GM23338 (cell line): ENCODE results near the gene HTR2A. TPM values are rescaled to one million over a fixed set of nuclear protein-coding genes. Genes with fewer than 3 reads are reported as not detected.

Source experiments
- ATAC-seq: fragments of 200-7000 bp; cut with Tn5 transposase; 3 replicates; pipeline ENCODE4 v1.9.1; 2020
- DNase-seq: peaks from one replicate; pipeline ENCODE4 v3.0.0-alpha.2; 2015; ENCODE audit warnings: low spot score
- H2AFZ ChIP-seq: fragments of 200-600 bp; sonication (generic); 2 replicates; pipeline ENCODE4 v1.8.0; 2016; ENCODE audit warnings: antibody characterized with exemption, mild to moderate bottlenecking, moderate library complexity
- H3F3A ChIP-seq: fragments of 200-600 bp; sonication (generic); replicated peaks from 2 replicates; pipeline ENCODE4 v1.8.0; 2017; ENCODE audit warnings: antibody characterized with exemption, mixed run types, low read depth
- H3K27ac ChIP-seq: fragments of 200-600 bp; sonication (generic); 2 replicates; pipeline ENCODE4 v1.6.1; 2016; ENCODE audit warnings: low read depth
- H3K27me3 ChIP-seq: fragments of 200-600 bp; sonication (generic); 2 replicates; pipeline ENCODE4 v1.8.0; 2016; ENCODE audit warnings: mild to moderate bottlenecking, mixed run types, moderate library complexity; ENCODE audit not compliant: insufficient read depth
- H3K36me3 ChIP-seq: fragments of 200-600 bp; sonication (generic); 2 replicates; pipeline ENCODE4 v1.8.0; 2016; ENCODE audit warnings: mild to moderate bottlenecking; ENCODE audit not compliant: insufficient read depth
- H3K4me1 ChIP-seq: fragments of 200-600 bp; sonication (generic); 2 replicates; pipeline ENCODE4 v1.8.0; 2016; ENCODE audit warnings: mild to moderate bottlenecking, moderate library complexity; ENCODE audit not compliant: insufficient read depth
- H3K4me2 ChIP-seq: fragments of 200-600 bp; sonication (generic); 2 replicates; pipeline ENCODE4 v1.7.1; 2017; ENCODE audit warnings: mixed run types
- H3K4me3 ChIP-seq: fragments of 200-600 bp; sonication (generic); 2 replicates; pipeline ENCODE4 v1.6.1; 2016; ENCODE audit warnings: mixed run types
- H3K79me2 ChIP-seq: fragments of 200-600 bp; sonication (generic); replicated peaks from 2 replicates; pipeline ENCODE4 v1.8.0; 2017; ENCODE audit warnings: mild to moderate bottlenecking; ENCODE audit not compliant: insufficient read depth
- H3K9me2 ChIP-seq: fragments of 200-600 bp; sonication (generic); 2 replicates; pipeline ENCODE4 v1.8.0; 2017; ENCODE audit not compliant: insufficient read depth
- H4K20me1 ChIP-seq: fragments of 200-600 bp; sonication (generic); replicated peaks from 2 replicates; pipeline ENCODE4 v1.8.0; 2017; ENCODE audit warnings: mild to moderate bottlenecking; ENCODE audit not compliant: insufficient read depth
- H3K27ac Mint-ChIP-seq: 2 replicates; pipeline ENCODE4 v1.8.0; 2020; ENCODE audit warnings: inconsistent platforms, mild to moderate bottlenecking, moderate library complexity, mixed read lengths
- H3K27me3 Mint-ChIP-seq: 3 replicates; pipeline ENCODE4 v1.8.0; 2022; ENCODE audit warnings: low read depth, mild to moderate bottlenecking, moderate library complexity, mixed read lengths, inconsistent platforms; ENCODE audit not compliant: insufficient read depth, poor library complexity
- H3K36me3 Mint-ChIP-seq: 3 replicates; pipeline ENCODE4 v1.8.0; 2021; ENCODE audit warnings: low read depth, mild to moderate bottlenecking, inconsistent platforms, moderate library complexity, mixed read lengths
- H3K4me1 Mint-ChIP-seq: 3 replicates; pipeline ENCODE4 v1.8.0; 2020; ENCODE audit warnings: mild to moderate bottlenecking, inconsistent platforms, mixed read lengths
- H3K4me3 Mint-ChIP-seq: 3 replicates; pipeline ENCODE4 v1.8.0; 2021; ENCODE audit warnings: moderate library complexity, mild to moderate bottlenecking, inconsistent platforms, mixed read lengths
- H3K9me3 Mint-ChIP-seq: 3 replicates; pipeline ENCODE4 v1.8.0; 2020; ENCODE audit warnings: moderate library complexity, mild to moderate bottlenecking, inconsistent platforms, mixed read lengths
- CREB1 ChIP-seq: fragments of 250-450 bp; sonication (Bioruptor Pico); IDR thresholded peaks from 2 replicates; pipeline ENCODE4 v1.5.0; 2020; ENCODE audit warnings: low read depth, mild to moderate bottlenecking, moderate library complexity
- EZH2 ChIP-seq: fragments of 200-600 bp; sonication (generic); IDR thresholded peaks from one replicate; pipeline ENCODE4 v1.8.0; 2017; ENCODE audit warnings: antibody characterized with exemption, mild to moderate bottlenecking, low read depth; ENCODE audit not compliant: unreplicated experiment
- EZH2phosphoT487 ChIP-seq: fragments of 200-600 bp; sonication (generic); IDR thresholded peaks from one replicate; pipeline ENCODE4 v1.8.1; 2018; ENCODE audit warnings: antibody characterized with exemption; ENCODE audit not compliant: unreplicated experiment
- JUNB ChIP-seq: IDR thresholded peaks from one replicate; pipeline ENCODE4 v1.6.1; 2016; ENCODE audit warnings: antibody characterized with exemption; ENCODE audit not compliant: unreplicated experiment
- NANOG ChIP-seq: IDR thresholded peaks from 2 replicates; pipeline ENCODE4 v1.6.1; 2016; ENCODE audit warnings: antibody characterized with exemption, borderline replicate concordance
- POLR2AphosphoS5 ChIP-seq: IDR thresholded peaks from 2 replicates; pipeline ENCODE4 v1.6.1; 2016; ENCODE audit warnings: antibody characterized with exemption, low read depth
- STAT1 ChIP-seq: IDR thresholded peaks from one replicate; pipeline ENCODE4 v1.6.1; 2016; ENCODE audit warnings: antibody characterized with exemption; ENCODE audit not compliant: unreplicated experiment
- ZNF114 ChIP-seq: fragments of 250-450 bp; sonication (Bioruptor Pico); IDR thresholded peaks from 2 replicates; pipeline ENCODE4 v1.5.0; 2020; ENCODE audit warnings: mild to moderate bottlenecking, moderate library complexity
- ZNF331 ChIP-seq: fragments of 250-450 bp; sonication (Bioruptor Pico); IDR thresholded peaks from 2 replicates; pipeline ENCODE4 v1.5.0; 2020; ENCODE audit warnings: low read depth, mild to moderate bottlenecking, moderate library complexity
- polyA plus RNA-seq: library from polyadenylated mRNA; unstranded; fragments of >200 nt; fragmentation: Nextera tagmentation; extraction: Ambion mirVana; gene quantifications from 2 replicates; pipeline ENCODE4 v1.2.1, GENCODE V29; 2016
- total RNA-seq: library from RNA; depleted of rRNA; stranded (reverse); fragments of >200 nt; shearing (Covaris generic); gene quantifications from 2 replicates; pipeline ENCODE4 v1.2.3, GENCODE V29; 2014
- TF ChIP-seq, protein P1 (sequence below): IDR thresholded peaks from one replicate; pipeline ENCODE4 v1.6.1; 2018; ENCODE audit warnings: antibody characterized with exemption; ENCODE audit not compliant: unreplicated experiment
- TF ChIP-seq, protein P2 (sequence below), 2 experiments: fragments of 200-600 bp in 1 of 2; sonication (generic) in 1 of 2; conservative IDR thresholded peaks; 2 replicates each; pipeline versions ENCODE4 v1.5.1 to v1.6.1; 2016 to 2017; ENCODE audit warnings: antibody characterized with exemption in 2 of 2, low read depth in 2 of 2, mild to moderate bottlenecking in 2 of 2, moderate library complexity in 1 of 2
- TF ChIP-seq, protein P3 (sequence below): fragments of 250-450 bp; sonication (Bioruptor Pico); IDR thresholded peaks from 2 replicates; pipeline ENCODE4 v1.5.0; 2020; ENCODE audit warnings: mild to moderate bottlenecking, moderate library complexity
- TF ChIP-seq, protein P4 (sequence below): IDR thresholded peaks from 2 replicates; pipeline ENCODE4 v1.6.1; 2016; ENCODE audit warnings: antibody characterized with exemption

The HTR2A gene
- total and polyA plus RNA-seq, 2 experiments from 2014 or later = not detected

DNA sequence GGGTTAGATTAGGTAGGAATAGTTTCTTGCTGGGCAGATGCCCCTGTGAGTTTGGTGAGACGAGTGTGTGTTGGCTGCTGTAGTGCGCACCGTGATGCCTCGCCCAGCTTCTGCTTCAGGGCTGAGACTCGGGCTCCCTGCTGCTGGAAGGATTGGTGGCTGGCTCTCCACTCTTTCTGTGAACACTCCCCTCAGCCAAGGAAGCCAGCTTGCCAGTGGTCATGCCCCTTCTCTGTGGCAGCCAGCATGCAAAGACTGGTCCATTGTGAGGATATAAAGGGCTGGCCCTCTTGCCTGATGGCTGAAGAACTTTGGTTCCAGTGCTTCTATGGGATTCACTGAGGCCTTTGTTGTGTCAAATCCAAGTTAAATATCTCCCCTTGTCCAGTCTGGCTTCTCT is 2.9 kb upstream of the HTR2A start:
- no peaks in the 10 kb centered on the region for H4K20me1 ChIP-seq
- Mint-ChIP-seq H3K4me3 (no peak overlapping the region), H3K36me3 (no peaks in the 10 kb centered on the region), H3K4me1 (peaks cover 10% of the 10 kb centered on the region; the same call in 2 of the 3 replicates), H3K27ac (no peak overlapping the region), H3K27me3 (peaks cover 2% of the 10 kb centered on the region), H3K9me3 (no peaks in the 10 kb centered on the region)
- H3K4me1 ChIP-seq = peaks cover 8% of the 10 kb centered on the region
- DNase-seq (no peak), ATAC-seq (no peak)
- no peak overlapping the region for H3K4me3 ChIP-seq
- no peak overlapping the region for H3K4me2 ChIP-seq
- no peaks in the 10 kb centered on the region for H3K27me3 ChIP-seq
- H3F3A ChIP-seq = no peaks in the 10 kb centered on the region
- no peaks in the 10 kb centered on the region for H3K36me3 ChIP-seq
- no peaks in the 10 kb centered on the region for H3K79me2 ChIP-seq
- TF ChIP-seq, protein P1, sequence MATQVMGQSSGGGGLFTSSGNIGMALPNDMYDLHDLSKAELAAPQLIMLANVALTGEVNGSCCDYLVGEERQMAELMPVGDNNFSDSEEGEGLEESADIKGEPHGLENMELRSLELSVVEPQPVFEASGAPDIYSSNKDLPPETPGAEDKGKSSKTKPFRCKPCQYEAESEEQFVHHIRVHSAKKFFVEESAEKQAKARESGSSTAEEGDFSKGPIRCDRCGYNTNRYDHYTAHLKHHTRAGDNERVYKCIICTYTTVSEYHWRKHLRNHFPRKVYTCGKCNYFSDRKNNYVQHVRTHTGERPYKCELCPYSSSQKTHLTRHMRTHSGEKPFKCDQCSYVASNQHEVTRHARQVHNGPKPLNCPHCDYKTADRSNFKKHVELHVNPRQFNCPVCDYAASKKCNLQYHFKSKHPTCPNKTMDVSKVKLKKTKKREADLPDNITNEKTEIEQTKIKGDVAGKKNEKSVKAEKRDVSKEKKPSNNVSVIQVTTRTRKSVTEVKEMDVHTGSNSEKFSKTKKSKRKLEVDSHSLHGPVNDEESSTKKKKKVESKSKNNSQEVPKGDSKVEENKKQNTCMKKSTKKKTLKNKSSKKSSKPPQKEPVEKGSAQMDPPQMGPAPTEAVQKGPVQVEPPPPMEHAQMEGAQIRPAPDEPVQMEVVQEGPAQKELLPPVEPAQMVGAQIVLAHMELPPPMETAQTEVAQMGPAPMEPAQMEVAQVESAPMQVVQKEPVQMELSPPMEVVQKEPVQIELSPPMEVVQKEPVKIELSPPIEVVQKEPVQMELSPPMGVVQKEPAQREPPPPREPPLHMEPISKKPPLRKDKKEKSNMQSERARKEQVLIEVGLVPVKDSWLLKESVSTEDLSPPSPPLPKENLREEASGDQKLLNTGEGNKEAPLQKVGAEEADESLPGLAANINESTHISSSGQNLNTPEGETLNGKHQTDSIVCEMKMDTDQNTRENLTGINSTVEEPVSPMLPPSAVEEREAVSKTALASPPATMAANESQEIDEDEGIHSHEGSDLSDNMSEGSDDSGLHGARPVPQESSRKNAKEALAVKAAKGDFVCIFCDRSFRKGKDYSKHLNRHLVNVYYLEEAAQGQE = no peak
- TF ChIP-seq, protein P2, sequence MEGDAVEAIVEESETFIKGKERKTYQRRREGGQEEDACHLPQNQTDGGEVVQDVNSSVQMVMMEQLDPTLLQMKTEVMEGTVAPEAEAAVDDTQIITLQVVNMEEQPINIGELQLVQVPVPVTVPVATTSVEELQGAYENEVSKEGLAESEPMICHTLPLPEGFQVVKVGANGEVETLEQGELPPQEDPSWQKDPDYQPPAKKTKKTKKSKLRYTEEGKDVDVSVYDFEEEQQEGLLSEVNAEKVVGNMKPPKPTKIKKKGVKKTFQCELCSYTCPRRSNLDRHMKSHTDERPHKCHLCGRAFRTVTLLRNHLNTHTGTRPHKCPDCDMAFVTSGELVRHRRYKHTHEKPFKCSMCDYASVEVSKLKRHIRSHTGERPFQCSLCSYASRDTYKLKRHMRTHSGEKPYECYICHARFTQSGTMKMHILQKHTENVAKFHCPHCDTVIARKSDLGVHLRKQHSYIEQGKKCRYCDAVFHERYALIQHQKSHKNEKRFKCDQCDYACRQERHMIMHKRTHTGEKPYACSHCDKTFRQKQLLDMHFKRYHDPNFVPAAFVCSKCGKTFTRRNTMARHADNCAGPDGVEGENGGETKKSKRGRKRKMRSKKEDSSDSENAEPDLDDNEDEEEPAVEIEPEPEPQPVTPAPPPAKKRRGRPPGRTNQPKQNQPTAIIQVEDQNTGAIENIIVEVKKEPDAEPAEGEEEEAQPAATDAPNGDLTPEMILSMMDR (conservative IDR thresholded peaks at IDR 0.05; ENCODE audit: low read depth in 2 of 2) = no peak
- TF ChIP-seq CREB1 (CRISPR knock-in tag) (no peak), POLR2AphosphoS5 (no peak), STAT1 (no peak), NANOG (no peak), ZNF331 (no peak), JUNB (no peak), EZH2phosphoT487 (no peak), ZNF114 (CRISPR knock-in tag) (no peak), EZH2 (no peak)
- TF ChIP-seq, protein P3, sequence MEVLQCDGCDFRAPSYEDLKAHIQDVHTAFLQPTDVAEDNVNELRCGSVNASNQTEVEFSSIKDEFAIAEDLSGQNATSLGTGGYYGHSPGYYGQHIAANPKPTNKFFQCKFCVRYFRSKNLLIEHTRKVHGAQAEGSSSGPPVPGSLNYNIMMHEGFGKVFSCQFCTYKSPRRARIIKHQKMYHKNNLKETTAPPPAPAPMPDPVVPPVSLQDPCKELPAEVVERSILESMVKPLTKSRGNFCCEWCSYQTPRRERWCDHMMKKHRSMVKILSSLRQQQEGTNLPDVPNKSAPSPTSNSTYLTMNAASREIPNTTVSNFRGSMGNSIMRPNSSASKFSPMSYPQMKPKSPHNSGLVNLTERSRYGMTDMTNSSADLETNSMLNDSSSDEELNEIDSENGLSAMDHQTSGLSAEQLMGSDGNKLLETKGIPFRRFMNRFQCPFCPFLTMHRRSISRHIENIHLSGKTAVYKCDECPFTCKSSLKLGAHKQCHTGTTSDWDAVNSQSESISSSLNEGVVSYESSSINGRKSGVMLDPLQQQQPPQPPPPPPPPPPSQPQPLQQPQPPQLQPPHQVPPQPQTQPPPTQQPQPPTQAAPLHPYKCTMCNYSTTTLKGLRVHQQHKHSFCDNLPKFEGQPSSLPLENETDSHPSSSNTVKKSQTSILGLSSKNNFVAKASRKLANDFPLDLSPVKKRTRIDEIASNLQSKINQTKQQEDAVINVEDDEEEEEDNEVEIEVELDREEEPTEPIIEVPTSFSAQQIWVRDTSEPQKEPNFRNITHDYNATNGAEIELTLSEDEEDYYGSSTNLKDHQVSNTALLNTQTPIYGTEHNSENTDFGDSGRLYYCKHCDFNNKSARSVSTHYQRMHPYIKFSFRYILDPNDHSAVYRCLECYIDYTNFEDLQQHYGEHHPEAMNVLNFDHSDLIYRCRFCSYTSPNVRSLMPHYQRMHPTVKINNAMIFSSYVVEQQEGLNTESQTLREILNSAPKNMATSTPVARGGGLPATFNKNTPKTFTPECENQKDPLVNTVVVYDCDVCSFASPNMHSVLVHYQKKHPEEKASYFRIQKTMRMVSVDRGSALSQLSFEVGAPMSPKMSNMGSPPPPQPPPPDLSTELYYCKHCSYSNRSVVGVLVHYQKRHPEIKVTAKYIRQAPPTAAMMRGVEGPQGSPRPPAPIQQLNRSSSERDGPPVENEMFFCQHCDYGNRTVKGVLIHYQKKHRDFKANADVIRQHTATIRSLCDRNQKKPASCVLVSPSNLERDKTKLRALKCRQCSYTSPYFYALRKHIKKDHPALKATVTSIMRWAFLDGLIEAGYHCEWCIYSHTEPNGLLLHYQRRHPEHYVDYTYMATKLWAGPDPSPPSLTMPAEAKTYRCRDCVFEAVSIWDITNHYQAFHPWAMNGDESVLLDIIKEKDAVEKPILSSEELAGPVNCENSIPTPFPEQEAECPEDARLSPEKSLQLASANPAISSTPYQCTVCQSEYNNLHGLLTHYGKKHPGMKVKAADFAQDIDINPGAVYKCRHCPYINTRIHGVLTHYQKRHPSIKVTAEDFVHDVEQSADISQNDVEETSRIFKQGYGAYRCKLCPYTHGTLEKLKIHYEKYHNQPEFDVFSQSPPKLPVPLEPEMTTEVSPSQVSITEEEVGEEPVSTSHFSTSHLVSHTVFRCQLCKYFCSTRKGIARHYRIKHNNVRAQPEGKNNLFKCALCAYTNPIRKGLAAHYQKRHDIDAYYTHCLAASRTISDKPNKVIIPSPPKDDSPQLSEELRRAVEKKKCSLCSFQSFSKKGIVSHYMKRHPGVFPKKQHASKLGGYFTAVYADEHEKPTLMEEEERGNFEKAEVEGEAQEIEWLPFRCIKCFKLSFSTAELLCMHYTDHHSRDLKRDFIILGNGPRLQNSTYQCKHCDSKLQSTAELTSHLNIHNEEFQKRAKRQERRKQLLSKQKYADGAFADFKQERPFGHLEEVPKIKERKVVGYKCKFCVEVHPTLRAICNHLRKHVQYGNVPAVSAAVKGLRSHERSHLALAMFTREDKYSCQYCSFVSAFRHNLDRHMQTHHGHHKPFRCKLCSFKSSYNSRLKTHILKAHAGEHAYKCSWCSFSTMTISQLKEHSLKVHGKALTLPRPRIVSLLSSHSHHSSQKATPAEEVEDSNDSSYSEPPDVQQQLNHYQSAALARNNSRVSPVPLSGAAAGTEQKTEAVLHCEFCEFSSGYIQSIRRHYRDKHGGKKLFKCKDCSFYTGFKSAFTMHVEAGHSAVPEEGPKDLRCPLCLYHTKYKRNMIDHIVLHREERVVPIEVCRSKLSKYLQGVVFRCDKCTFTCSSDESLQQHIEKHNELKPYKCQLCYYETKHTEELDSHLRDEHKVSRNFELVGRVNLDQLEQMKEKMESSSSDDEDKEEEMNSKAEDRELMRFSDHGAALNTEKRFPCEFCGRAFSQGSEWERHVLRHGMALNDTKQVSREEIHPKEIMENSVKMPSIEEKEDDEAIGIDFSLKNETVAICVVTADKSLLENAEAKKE (CRISPR knock-in tag) = no peak
- TF ChIP-seq, protein P4, sequence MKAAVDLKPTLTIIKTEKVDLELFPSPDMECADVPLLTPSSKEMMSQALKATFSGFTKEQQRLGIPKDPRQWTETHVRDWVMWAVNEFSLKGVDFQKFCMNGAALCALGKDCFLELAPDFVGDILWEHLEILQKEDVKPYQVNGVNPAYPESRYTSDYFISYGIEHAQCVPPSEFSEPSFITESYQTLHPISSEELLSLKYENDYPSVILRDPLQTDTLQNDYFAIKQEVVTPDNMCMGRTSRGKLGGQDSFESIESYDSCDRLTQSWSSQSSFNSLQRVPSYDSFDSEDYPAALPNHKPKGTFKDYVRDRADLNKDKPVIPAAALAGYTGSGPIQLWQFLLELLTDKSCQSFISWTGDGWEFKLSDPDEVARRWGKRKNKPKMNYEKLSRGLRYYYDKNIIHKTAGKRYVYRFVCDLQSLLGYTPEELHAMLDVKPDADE = no peak
- H3K9me2 ChIP-seq = no peaks in the 10 kb centered on the region
- no peak overlapping the region for H3K27ac ChIP-seq
- no peak overlapping the region for H2AFZ ChIP-seq
